ENCODE data around the gene EAF2.
"Not testable (repeated sequence)": the region's sequence is repeated elsewhere in the genome, so short reads cannot be mapped to it uniquely, and the experiment has no call there.

The EAF2 gene

DNA sequence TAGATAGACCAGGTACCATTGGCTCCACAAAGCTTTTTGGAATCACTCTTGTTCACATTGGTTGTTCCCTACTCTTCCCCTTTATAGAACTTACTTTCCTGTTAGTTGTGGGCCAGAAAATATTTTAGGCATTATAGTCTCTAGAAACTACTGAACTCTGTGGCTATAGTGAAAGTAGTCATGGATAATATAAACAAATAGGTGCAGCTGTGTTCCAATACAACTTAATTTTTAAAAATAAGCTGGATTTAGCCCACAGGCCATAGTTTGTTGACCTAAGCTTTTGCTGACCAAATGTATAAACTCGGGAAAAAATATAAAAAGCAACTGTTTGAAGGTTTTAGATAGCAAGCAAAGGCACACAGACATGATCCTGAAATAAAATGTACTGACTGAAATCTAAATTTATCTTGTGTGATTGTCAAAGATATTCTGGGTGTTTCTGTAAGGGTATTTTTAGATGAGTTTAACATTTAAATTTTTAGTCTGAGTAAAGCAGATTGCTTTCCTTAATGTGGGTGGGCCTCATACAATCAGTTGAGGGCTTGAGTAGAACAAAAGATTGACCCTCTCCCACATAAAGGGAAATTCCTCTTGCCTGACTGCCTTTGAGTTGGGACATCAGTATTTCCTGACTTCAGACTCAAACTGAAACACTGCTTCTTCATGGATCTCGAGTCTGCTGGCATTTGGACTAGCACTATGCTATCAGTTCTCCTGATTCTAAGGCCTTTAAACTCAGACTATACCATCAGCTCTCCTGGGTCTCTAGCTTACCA lies 13.4 kb upstream of the EAF2 start:
- Histone ChIP-seq H3K4me1 (ENCODE audit: control insufficient read depth, insufficient read depth, low read length) (no peaks in the 10 kb centered on the region), H3K4me3 (ENCODE audit: low read length) (no peak overlapping the region), H3K9ac (ENCODE audit: low read length) (no peak overlapping the region), H3K27me3 (replicated peaks; ENCODE audit: control insufficient read depth, insufficient read depth, low read length) (no peaks in the 10 kb centered on the region), H3K9me3 (ENCODE audit: control insufficient read depth, low read length) (peaks cover 27% of the 10 kb centered on the region), H3K36me3 (ENCODE audit: control insufficient read depth, insufficient read depth, low read length, severe bottlenecking) (peaks cover 74% of the 10 kb centered on the region)
- DNase-seq (ENCODE audit: low read depth), result no peak

GRCh38 chr3:121822973-121823372 lies 12.0 kb upstream of the EAF2 start:
- Histone ChIP-seq H3K9ac (ENCODE audit: low read length) (no peak overlapping the region), H3K9me3 (ENCODE audit: control insufficient read depth, low read length) (peaks cover 27% of the 10 kb centered on the region), H3K27me3 (replicated peaks; ENCODE audit: control insufficient read depth, insufficient read depth, low read length) (no peaks in the 10 kb centered on the region), H3K36me3 (ENCODE audit: control insufficient read depth, insufficient read depth, low read length, severe bottlenecking) (peaks cover 76% of the 10 kb centered on the region), H3K4me1 (ENCODE audit: control insufficient read depth, insufficient read depth, low read length) (no peaks in the 10 kb centered on the region), H3K4me3 (ENCODE audit: low read length) (peak overlapping the region; percentile 19)
- no peak for DNase-seq (ENCODE audit: low read depth)

DNA sequence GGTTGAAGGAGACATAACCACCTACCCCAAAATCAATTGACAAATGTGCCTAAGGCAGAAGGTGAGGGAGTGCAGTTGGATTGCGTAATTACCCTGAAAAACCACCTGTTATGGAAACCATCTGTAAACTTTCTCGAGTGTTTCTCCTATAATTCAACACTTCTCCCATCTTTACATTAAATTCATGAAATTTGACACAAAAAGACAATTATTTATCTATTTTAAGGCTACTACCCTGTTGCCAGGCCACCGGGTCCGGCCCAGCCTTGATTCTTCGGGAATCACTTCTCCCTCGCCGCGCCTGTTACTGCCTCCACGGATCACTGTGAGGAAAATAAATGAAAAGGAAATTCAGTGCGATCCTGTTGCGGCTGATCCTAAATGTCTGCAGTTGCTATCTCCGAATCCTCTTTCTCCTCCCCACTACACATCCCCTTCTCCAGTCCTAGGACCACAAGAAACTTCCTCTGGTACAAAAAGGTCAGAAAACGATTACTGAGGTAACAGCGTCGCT lies 795 bp upstream of the EAF2 start:
- peak overlapping the region; percentile 85 for H3K4me3 ChIP-seq (ENCODE audit: low read length)
- peaks cover 6% of the 10 kb centered on the region for H3K36me3 ChIP-seq (ENCODE audit: control insufficient read depth, insufficient read depth, low read length, severe bottlenecking)
- H3K9me3 ChIP-seq (ENCODE audit: control insufficient read depth, low read length), result no peaks in the 10 kb centered on the region
- DNase-seq (ENCODE audit: low read depth), result peak; percentile 43
- peak overlapping the region; percentile 93 for H3K9ac ChIP-seq (ENCODE audit: low read length)
- no peaks in the 10 kb centered on the region for H3K27me3 ChIP-seq (replicated peaks; ENCODE audit: control insufficient read depth, insufficient read depth, low read length)
- peaks cover 8% of the 10 kb centered on the region for H3K4me1 ChIP-seq (ENCODE audit: control insufficient read depth, insufficient read depth, low read length)

- Histone ChIP-seq H3K36me3 (ENCODE audit: control insufficient read depth, insufficient read depth, low read length, severe bottlenecking) (peaks cover 6% of the 10 kb centered on the region), H3K9me3 (ENCODE audit: control insufficient read depth, low read length) (no peaks in the 10 kb centered on the region), H3K27me3 (replicated peaks; ENCODE audit: control insufficient read depth, insufficient read depth, low read length) (no peaks in the 10 kb centered on the region), H3K4me1 (ENCODE audit: control insufficient read depth, insufficient read depth, low read length) (peaks cover 8% of the 10 kb centered on the region), H3K9ac (ENCODE audit: low read length) (peak overlapping the region; percentile 93), H3K4me3 (ENCODE audit: low read length) (peak overlapping the region; percentile 85)
- DNase-seq (ENCODE audit: low read depth), result no peak
Measured at GRCh38 chr3:121835465-121835801, 424 bp downstream of the EAF2 start.

DNA sequence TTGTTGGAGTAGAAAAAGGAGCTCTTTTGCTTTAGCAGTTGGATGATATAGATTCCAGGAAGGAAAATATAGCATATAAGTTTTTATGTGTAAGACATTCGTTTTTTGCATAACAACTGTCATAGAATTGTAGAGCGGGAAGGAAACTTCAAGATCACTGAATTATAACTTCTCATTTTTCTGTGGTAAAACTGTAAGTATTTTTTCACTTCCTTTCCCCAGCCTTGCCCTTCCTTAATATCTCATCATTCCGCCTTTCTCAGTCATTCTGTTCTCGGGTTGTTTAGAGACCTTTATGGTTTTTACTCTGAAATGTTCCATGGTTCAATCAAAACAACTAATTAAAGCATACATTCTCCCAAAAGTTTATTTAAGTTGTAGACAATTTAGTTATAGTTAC lies 1.1 kb downstream of the EAF2 start:
- peaks cover 8% of the 10 kb centered on the region for H3K4me1 ChIP-seq (ENCODE audit: control insufficient read depth, insufficient read depth, low read length)
- no peak overlapping the region for H3K4me3 ChIP-seq (ENCODE audit: low read length)
- no peak for DNase-seq (ENCODE audit: low read depth)
- no peak overlapping the region for H3K9ac ChIP-seq (ENCODE audit: low read length)
- no peaks in the 10 kb centered on the region for H3K9me3 ChIP-seq (ENCODE audit: control insufficient read depth, low read length)
- H3K27me3 ChIP-seq (replicated peaks; ENCODE audit: control insufficient read depth, insufficient read depth, low read length), result no peaks in the 10 kb centered on the region
- peaks cover 6% of the 10 kb centered on the region for H3K36me3 ChIP-seq (ENCODE audit: control insufficient read depth, insufficient read depth, low read length, severe bottlenecking)

GRCh38 chr3:121836481-121836880 lies 1.5 kb downstream of the EAF2 start:
- peaks cover 8% of the 10 kb centered on the region for H3K4me1 ChIP-seq (ENCODE audit: control insufficient read depth, insufficient read depth, low read length)
- H3K27me3 ChIP-seq (replicated peaks; ENCODE audit: control insufficient read depth, insufficient read depth, low read length), result no peaks in the 10 kb centered on the region
- DNase-seq (ENCODE audit: low read depth), result no peak
- H3K9me3 ChIP-seq (ENCODE audit: control insufficient read depth, low read length), result no peaks in the 10 kb centered on the region
- H3K36me3 ChIP-seq (ENCODE audit: control insufficient read depth, insufficient read depth, low read length, severe bottlenecking), result peaks cover 6% of the 10 kb centered on the region
- no peak overlapping the region for H3K4me3 ChIP-seq (ENCODE audit: low read length)
- H3K9ac ChIP-seq (ENCODE audit: low read length), result no peak overlapping the region

DNA sequence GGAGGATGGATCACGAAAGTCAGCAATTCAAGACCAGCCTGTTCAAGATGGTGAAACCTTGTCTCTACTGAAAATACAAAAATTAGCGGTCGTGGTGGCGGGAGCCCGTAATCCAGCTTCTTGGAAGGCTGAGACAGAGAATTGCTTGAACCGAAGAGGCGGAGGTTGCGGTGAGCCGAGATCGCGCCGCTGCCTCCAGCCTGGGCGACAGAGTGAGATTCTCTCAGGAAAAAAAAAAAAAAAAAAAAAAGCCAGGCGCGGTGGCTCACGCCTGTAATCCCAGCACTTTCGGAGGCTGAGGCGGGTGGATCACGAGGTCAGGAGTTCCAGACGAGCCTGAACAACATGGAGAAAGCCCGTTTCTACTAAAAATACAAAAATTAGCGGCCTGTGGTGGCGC lies 5.0 kb downstream of the EAF2 start:
- Histone ChIP-seq H3K9ac (ENCODE audit: low read length) (no peak overlapping the region), H3K27me3 (replicated peaks; ENCODE audit: control insufficient read depth, insufficient read depth, low read length) (no peaks in the 10 kb centered on the region), H3K9me3 (ENCODE audit: control insufficient read depth, low read length) (no peaks in the 10 kb centered on the region), H3K36me3 (ENCODE audit: control insufficient read depth, insufficient read depth, low read length, severe bottlenecking) (no peaks in the 10 kb centered on the region), H3K4me1 (ENCODE audit: control insufficient read depth, insufficient read depth, low read length) (peaks cover 3% of the 10 kb centered on the region), H3K4me3 (ENCODE audit: low read length) (no peak overlapping the region)
- no peak for DNase-seq (ENCODE audit: low read depth)

DNA sequence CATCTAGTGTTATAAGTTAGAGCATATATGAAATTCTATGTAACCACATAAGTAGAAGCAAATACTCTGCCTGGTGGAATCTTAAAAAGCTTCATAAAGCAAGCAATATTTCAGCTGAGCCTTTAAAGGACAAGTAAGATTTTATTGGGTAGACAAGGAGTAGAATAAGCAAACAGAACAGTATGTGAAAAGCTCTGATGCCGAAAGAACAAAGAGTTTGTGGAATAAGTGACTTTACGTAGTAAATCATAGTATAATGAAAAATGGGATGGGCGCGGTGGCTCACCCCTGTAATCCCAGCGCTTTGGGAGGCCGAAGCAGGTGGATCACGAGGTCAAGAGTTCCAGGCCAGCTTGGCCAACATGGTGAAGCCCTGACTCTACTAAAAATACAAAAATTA lies 9.9 kb downstream of the EAF2 start:
- DNase-seq (ENCODE audit: low read depth), result no peak
- Histone ChIP-seq H3K9ac (ENCODE audit: low read length) (no peak overlapping the region), H3K4me1 (ENCODE audit: control insufficient read depth, insufficient read depth, low read length) (no peaks in the 10 kb centered on the region)

GRCh38 chr3:121852256-121852655 lies 17.2 kb downstream of the EAF2 start:
- Histone ChIP-seq H3K36me3 (ENCODE audit: control insufficient read depth, insufficient read depth, low read length, severe bottlenecking) (no peaks in the 10 kb centered on the region), H3K9ac (ENCODE audit: low read length) (no peak overlapping the region), H3K9me3 (ENCODE audit: control insufficient read depth, low read length) (no peaks in the 10 kb centered on the region), H3K4me1 (ENCODE audit: control insufficient read depth, insufficient read depth, low read length) (no peaks in the 10 kb centered on the region), H3K4me3 (ENCODE audit: low read length) (no peak overlapping the region), H3K27me3 (replicated peaks; ENCODE audit: control insufficient read depth, insufficient read depth, low read length) (no peaks in the 10 kb centered on the region)
- DNase-seq (ENCODE audit: low read depth), result no peak

More for the DNA sequence above, 9.9 kb downstream of the EAF2 start:
- no peak overlapping the region for H3K4me3 ChIP-seq (ENCODE audit: low read length)
- H3K27me3 ChIP-seq (replicated peaks; ENCODE audit: control insufficient read depth, insufficient read depth, low read length), result no peaks in the 10 kb centered on the region
- H3K9me3 ChIP-seq (ENCODE audit: control insufficient read depth, low read length), result no peaks in the 10 kb centered on the region
- H3K36me3 ChIP-seq (ENCODE audit: control insufficient read depth, insufficient read depth, low read length, severe bottlenecking), result no peaks in the 10 kb centered on the region

DNA sequence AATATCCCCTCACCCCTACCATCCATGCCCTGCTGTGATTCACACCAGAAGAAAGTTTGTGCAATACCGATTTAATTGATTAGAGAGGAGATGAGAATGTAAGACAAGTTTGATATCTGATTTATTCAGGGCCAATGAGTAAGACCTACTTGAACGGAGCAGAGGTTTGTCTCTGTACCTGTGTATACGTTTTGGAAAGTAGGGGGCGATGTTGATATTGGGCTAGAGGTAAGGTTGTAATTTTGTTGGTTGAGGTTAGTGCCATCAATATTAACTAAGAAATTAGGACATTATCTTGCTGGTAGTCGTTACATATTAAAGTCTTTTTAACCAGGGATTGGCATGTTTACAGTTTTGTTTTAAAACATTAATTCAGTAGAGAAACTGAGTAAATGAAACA lies 20.5 kb downstream of the EAF2 start:
- no peak for DNase-seq (ENCODE audit: low read depth)
- Histone ChIP-seq H3K9ac (ENCODE audit: low read length) (no peak overlapping the region), H3K4me1 (ENCODE audit: control insufficient read depth, insufficient read depth, low read length) (no peaks in the 10 kb centered on the region), H3K36me3 (ENCODE audit: control insufficient read depth, insufficient read depth, low read length, severe bottlenecking) (no peaks in the 10 kb centered on the region), H3K4me3 (ENCODE audit: low read length) (no peak overlapping the region), H3K27me3 (replicated peaks; ENCODE audit: control insufficient read depth, insufficient read depth, low read length) (no peaks in the 10 kb centered on the region), H3K9me3 (ENCODE audit: control insufficient read depth, low read length) (no peaks in the 10 kb centered on the region)

DNA sequence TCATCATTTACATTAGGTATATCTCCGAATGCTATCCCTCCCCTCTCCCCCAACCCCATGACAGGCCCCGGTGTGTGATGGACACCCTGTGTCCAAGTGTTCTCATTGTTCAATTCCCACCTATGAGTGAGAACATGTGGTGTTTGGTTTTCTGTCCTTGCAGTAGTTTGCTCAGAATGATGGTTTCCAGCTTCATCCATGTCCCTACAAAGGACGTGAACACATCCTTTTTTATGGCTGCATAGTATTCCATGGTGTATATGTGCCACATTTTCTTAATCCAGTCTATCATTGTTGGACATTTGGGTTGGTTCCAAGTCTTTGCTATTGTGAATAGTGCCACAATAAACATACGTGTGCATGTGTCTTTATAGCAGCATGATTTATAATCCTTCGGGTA lies 22.8 kb downstream of the EAF2 start:
- not testable (repeated sequence) for H3K27me3 ChIP-seq (replicated peaks; ENCODE audit: control insufficient read depth, insufficient read depth, low read length); H3K9me3 ChIP-seq (ENCODE audit: control insufficient read depth, low read length); H3K4me3 ChIP-seq (ENCODE audit: low read length); DNase-seq (ENCODE audit: low read depth); H3K4me1 ChIP-seq (ENCODE audit: control insufficient read depth, insufficient read depth, low read length); H3K9ac ChIP-seq (ENCODE audit: low read length); H3K36me3 ChIP-seq (ENCODE audit: control insufficient read depth, insufficient read depth, low read length, severe bottlenecking)

DNA sequence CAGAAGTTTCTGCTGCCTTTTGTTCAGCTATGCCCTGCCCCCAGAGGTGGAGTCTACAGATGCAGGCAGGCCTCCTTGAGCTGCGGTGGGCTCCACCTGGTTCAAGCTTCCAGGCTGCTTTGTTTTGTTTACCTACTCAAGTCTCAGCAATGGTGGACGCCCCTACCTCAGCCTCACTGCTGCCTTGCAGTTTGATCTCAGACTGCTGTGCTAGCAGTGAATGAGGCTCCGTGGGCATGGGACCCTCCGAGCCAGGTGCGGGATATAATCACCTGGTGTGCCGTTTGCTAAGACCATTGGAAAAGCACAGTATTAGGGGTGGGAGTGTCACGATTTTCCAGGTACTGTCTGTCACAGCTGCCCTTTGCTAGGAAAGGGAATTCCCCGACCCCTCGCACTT lies 28.2 kb downstream of the EAF2 start:
- not testable (repeated sequence) for H3K36me3 ChIP-seq (ENCODE audit: control insufficient read depth, insufficient read depth, low read length, severe bottlenecking); DNase-seq (ENCODE audit: low read depth); H3K4me3 ChIP-seq (ENCODE audit: low read length); H3K4me1 ChIP-seq (ENCODE audit: control insufficient read depth, insufficient read depth, low read length); H3K27me3 ChIP-seq (replicated peaks; ENCODE audit: control insufficient read depth, insufficient read depth, low read length); H3K9ac ChIP-seq (ENCODE audit: low read length); H3K9me3 ChIP-seq (ENCODE audit: control insufficient read depth, low read length)
